Endometrial microvascular endothelial cells (primary cell): ENCODE measurements around the gene C17orf100. TPM values are rescaled to one million over a fixed set of nuclear protein-coding genes. Genes with fewer than 3 reads are reported as not detected.
"Not testable (repeated sequence)": the region's sequence is repeated elsewhere in the genome, so short reads cannot be mapped to it uniquely, and the experiment has no call there.

Experiments used
- in situ Hi-C: cut with HindIII; loops from 2 replicates; pipeline ENCODE4 v1.10.0; 2017; ENCODE audit warnings: low sequenced_read_pairs, low pct_unique_long_range_greater_than_20kb; ENCODE audit errors: inconsistent ontology term
- total RNA-seq: library from RNA; depleted of rRNA; stranded (reverse); fragments of >200 nt; gene quantifications from one replicate; pipeline ENCODE4 v1.2.3, GENCODE V29; 2015; ENCODE audit errors: inconsistent ontology term

The C17orf100 gene
- total RNA-seq, 1 donor from 2014 or later = not detected

- in situ Hi-C loops = no loop called here
Measured at GRCh38 chr17:6639586-6640535, 11.7 kb upstream of the C17orf100 start.

DNA sequence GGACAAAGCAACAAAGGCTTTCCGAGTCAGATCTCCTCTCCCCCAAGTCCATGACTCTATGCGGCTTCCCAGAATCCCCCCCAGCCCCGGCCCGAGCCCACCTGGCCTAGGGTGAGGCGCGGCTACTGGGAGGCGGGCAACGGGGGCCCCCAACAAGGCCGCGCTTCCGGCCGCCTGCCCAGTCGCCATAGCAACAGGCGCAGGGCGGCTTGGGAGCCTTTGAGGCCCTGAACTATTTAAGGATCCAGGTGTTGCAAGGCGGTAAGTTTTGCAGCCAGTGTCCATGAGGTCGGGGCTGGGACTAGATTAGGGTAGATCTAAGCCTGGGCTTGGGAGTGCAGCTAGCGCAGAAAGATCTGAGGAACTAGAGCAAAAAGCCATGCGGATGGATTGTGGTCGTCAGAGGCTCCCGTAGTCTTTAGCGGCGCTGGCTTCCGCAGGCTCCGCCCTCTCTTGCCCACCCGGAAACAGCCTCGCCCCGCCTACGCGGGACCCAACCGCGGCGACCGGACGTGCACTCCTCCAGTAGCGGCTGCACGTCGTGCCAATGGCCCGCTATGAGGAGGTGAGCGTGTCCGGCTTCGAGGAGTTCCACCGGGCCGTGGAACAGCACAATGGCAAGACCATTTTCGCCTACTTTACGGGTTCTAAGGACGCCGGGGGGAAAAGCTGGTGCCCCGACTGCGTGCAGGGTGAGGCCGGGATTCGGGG is 10.9 kb upstream of the C17orf100 start, which contains the start of the genes KIAA0753 and TXNDC17:
Gene KIAA0753, minus strand, starts transcription at position 176 of the 711 bp plus-strand sequence. CDS start 5,608 bp downstream, outside the sequence.
Gene TXNDC17, plus strand, starts transcription at position 525 of the 711 bp plus-strand sequence. Its CDS starts 23 bp downstream, at position 548.
- in situ Hi-C loops = no loop called here

DNA sequence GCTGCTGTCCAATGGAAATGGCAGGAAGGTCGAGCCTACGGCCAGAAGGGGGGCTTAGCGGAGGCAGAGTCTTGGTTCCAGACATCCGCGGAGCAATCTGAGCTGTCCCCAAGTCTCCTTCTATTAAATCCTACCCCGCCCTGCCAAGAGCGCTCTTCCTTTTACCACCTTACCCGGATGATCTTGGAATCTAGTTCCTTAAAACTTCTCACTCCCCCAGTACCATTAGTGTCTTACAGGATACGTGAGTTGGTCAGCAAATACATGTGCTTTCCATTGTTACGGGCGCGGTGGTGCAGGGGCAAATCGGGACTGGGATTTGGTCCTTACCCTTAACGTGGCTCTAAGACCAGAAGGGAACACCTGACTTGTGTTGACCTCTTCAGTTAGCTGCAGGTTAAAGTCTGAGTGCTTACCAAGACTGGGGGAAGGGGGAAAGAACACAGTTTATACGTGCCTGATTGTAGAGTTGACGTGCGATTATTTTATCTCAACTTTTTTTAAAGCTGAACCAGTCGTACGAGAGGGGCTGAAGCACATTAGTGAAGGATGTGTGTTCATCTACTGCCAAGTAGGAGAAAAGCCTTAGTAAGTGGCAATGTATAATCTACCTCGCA is 10.2 kb upstream of the C17orf100 start:
- in situ Hi-C loops = no loop called here

DNA sequence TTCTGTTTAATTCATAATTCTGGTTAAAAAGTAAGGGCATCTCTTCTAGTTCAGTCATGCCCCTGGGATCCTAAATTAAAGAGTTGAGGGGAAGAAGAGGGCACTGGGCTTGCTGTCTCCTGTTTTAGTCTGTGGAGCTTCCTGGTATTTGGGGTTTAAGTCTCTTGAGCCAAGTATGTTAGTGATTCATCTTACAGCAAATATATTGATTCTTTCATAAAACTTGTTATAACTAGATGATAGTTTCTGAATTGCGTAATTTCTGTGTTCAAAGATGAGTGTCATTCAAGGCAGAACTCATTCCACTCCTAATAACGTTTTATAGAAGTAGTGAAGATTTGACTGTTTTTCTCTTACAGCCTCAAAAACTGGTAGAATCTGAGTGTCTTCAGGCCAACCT is 9.0 kb upstream of the C17orf100 start:
- in situ Hi-C loops = no loop called here

DNA sequence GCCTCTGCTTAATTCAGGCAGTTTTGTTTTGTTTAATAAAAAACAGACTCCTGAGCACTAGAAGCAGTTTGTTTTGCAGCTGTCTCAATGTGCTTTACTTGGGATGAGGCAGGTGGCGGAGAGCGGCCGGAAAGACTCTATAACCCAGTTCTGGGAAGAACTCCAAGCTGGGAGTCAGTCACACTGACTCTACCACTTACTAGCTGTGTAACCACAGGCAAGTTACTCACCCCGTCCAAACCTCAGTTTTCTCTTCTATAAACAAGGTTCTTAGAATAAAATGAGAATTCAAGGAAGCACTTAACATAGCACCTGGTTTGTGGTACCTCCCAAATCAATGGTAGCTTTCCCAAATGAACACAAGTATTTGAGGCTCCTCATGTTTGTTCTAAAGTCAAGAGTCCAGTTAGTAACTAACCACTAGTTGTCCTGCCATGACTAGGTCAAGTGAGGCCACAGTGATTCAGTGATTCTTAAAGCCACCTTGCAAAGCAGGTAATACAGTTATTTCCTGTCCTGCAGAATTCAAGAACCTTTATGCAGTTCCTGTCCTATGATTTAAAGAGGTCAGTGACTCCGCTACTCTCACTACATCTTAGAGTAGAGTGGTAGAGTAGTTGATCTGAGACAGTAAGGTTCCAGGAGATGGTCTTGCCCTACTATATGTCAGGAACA is 8.0 kb upstream of the C17orf100 start:
- in situ Hi-C loops = no loop called here

DNA sequence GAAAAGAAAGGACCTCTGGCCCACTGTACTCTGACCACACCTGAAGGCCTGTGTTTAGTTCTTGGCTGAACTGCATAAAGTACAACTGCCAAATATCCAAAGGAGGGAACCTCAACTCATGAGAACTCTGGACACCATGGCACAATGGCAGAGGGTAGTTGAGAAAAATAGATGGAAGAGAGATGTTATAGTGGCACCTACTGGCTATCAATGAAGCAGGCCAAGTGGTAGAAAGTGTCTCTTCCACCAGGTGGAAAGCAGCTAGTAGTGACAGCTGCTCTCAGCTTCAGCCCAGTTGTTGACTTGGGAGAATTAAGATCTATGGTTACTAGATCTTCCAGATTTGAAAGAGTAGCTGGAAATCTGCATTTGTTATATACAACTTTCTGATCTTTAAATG is 3.4 kb upstream of the C17orf100 start:
- in situ Hi-C loops = no loop called here

- in situ Hi-C loops = no loop called here
Measured at GRCh38 chr17:6651919-6652452, 424 bp downstream of the C17orf100 start.

DNA sequence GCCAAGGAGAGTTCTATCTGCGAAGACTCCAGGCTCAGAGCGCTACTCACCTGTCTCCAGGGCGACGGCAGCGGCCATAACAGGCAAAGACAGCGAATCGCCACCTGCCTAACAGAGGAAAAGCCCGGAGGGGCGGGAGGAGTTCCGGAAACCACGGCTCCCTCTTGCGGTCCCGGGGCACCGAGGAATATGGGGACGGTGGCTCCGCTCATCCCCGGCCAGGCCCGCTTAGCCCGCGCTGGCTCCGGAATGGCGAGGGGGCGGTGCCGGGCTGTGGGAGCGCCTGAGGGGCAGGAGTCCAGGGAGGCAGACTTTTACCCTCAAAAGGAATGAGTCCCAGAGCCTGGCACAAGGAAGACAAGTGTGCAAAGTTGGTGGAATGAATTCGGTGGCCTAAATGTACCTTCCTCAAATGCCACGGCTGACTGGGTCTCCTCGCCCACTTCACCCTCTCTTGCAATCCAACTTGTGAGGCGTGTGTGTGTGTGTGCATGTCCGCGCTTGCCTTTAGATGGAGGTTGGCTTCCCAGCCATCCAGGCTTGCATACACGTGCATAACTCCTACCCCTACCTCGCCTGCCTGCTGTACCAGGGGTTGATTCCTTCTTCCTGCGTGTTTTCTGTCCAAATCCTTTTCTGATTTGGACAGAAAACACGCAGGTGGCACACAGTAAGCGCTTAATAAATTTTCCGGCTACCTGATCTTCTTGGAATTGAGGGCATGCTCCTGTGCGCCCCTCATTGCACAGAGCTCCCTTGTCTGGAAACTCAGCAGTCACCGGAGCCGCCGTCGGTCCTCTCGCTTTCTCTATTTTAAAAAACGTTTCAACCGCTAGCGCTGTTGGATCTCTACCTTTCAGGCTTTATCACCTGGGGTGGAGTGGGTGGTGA is 3.5 kb downstream of the C17orf100 start:
- in situ Hi-C loops = no loop called here

GRCh38 chr17:6655732-6656361 is 4.3 kb downstream of the C17orf100 start:
- in situ Hi-C loops = not testable (repeated sequence)

DNA sequence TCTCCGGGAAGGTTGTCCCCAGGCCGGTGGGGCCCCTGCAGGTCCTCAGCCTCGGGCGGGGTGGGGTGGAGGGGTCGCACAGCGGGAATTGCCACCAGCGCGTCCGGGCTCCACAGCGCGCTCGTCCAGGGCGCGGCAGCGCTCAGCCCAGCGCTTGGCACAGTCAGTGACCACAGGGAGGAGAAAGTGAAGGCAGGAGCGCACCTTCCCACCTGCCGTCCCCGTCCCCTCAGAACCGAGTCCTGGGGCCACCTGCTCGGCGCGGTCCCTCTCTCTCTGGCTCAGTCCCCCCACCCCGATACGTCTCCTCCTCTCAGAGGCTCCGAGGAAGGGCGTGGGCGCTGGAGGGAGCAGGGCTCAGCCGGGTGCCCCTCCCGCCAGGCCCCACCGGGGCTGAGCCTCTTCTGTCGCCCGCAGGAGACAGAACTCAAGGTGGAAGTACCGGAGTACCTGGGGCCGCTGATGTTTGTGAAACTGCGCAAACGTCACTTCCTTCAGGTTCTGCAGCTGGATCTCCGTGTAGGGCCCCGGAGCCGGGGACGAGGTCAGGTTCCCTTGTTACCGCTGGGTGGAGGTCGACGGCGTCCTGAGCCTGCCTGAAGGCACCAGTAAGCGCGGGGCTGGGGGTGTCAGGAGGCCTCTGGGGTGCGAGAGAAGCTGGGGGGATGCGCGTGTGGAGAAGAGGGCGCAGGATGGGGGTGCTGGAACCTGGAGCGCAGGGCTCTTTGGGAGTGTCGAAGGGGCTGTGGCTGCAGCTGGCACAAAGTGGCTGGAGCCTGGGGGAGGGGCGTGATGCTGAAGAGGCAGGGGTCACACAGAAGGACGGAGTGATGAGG is 5.5 kb downstream of the C17orf100 start:
- in situ Hi-C loops = not testable (repeated sequence)

DNA sequence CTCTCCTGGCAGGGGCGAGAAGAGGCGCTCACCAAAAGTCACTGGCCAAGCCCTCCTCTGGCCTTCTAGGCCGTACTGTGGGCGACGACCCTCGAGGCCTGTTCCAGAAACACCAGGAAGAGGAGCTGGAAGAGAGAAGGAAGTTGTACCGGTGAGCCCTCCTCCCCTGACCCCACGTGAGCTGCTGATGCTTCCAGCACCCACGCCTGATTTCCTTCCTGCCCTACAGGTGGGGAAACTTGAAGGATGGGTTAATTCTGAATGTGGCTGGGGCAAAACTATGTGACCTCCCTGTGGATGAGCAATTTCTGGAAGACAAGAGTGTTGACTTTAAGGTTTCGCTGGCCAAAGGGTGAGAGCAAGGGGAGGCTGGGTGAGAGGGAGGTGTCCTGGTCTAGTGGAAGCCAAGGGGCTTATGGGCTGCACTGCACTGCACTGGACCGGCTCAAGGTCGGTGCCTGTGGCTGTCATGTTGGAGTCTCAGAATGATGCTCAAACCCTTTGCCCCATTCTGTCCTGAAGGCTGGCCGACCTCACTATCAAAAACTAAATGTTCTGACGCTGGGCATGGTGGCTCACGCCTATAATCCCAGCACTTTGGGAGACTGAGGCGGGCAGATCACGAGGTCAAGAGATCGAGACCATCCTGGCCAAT is 6.2 kb downstream of the C17orf100 start:
- in situ Hi-C loops = no loop called here

DNA sequence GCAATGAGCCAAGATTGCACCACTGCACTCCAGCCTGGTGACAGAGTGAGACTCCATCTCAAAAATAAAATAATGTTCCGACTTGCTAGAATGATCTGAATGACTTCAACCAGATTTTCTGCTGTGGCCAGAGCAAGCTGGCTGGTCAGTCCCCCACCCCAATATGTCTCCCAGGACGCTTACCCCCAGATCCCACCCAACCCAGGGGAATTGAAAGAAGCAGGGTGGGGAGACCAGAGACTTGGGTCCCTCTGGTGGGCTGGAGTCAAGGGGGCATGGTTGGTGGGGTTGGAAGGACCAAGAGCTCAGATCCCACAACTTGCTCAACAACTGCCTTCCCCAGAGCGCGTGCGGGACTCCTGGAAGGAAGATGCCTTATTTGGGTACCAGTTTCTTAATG is 6.8 kb downstream of the C17orf100 start:
- in situ Hi-C loops = not testable (repeated sequence)

- in situ Hi-C loops = no loop called here
Measured at GRCh38 chr17:6660101-6660500, 8.5 kb downstream of the C17orf100 start.

GRCh38 chr17:6660805-6661463 is 9.4 kb downstream of the C17orf100 start:
- in situ Hi-C loops = no loop called here

- in situ Hi-C loops = no loop called here
Measured at GRCh38 chr17:6661464-6661848, 9.9 kb downstream of the C17orf100 start.
